HL-60 (cell line): Measurements from ENCODE around the gene SPCS2.

Experiments used
- DNase-seq, 2 experiments: peaks; one replicate each; pipeline ENCODE4 v3.0.0-alpha.2; 2010 to 2020; ENCODE audit warnings: low read depth in 1 of 2, low spot score in 1 of 2
- H3K27ac ChIP-seq: fragments of 250-450 bp; sonication (Bioruptor Pico); replicated peaks from 2 replicates; pipeline ENCODE4 v1.5.1; 2020; ENCODE audit warnings: mild to moderate bottlenecking, moderate library complexity
- H3K27me3 ChIP-seq: fragments of 250-450 bp; sonication (Bioruptor Pico); 2 replicates; pipeline ENCODE4 v1.5.1; 2021; ENCODE audit warnings: mild to moderate bottlenecking, moderate library complexity; ENCODE audit not compliant: insufficient read depth, poor library complexity, severe bottlenecking
- H3K4me3 ChIP-seq: replicated peaks from 2 replicates; pipeline ENCODE4 v1.5.1; 2011; ENCODE audit warnings: mild to moderate bottlenecking, control low read depth, low read length; ENCODE audit not compliant: insufficient read depth
- CTCF ChIP-seq: IDR thresholded peaks from one replicate; pipeline ENCODE4 v1.5.1; 2011; ENCODE audit warnings: low read length, control low read depth, inconsistent platforms; ENCODE audit not compliant: insufficient read depth
- GABPA ChIP-seq: IDR thresholded peaks from 2 replicates; pipeline ENCODE4 v1.6.1; 2012; ENCODE audit warnings: low read depth
- POLR2AphosphoS5 ChIP-seq: IDR thresholded peaks from 2 replicates; pipeline ENCODE4 v1.6.1; 2012; ENCODE audit warnings: low read depth
- SPI1 ChIP-seq: IDR thresholded peaks from 2 replicates; pipeline ENCODE4 v1.6.1; 2012; ENCODE audit warnings: low read depth, mild to moderate bottlenecking, borderline replicate concordance
- TF ChIP-seq, protein P1 (sequence below): IDR thresholded peaks from 2 replicates; pipeline ENCODE4 v1.6.1; 2012; ENCODE audit warnings: low read depth; ENCODE audit not compliant: insufficient replicate concordance

Gene SPCS2

GRCh38 chr11:75002516-75002915 is 53.5 kb downstream of the SPCS2 start:
- no peak overlapping the region for H3K27ac ChIP-seq
- no peak for DNase-seq
- H3K27me3 ChIP-seq, result no peaks in the 10 kb centered on the region
- no peak overlapping the region for H3K4me3 ChIP-seq
- TF ChIP-seq SPI1 (no peak), CTCF (no peak), POLR2AphosphoS5 (no peak), GABPA (no peak)
- TF ChIP-seq, protein P1, sequence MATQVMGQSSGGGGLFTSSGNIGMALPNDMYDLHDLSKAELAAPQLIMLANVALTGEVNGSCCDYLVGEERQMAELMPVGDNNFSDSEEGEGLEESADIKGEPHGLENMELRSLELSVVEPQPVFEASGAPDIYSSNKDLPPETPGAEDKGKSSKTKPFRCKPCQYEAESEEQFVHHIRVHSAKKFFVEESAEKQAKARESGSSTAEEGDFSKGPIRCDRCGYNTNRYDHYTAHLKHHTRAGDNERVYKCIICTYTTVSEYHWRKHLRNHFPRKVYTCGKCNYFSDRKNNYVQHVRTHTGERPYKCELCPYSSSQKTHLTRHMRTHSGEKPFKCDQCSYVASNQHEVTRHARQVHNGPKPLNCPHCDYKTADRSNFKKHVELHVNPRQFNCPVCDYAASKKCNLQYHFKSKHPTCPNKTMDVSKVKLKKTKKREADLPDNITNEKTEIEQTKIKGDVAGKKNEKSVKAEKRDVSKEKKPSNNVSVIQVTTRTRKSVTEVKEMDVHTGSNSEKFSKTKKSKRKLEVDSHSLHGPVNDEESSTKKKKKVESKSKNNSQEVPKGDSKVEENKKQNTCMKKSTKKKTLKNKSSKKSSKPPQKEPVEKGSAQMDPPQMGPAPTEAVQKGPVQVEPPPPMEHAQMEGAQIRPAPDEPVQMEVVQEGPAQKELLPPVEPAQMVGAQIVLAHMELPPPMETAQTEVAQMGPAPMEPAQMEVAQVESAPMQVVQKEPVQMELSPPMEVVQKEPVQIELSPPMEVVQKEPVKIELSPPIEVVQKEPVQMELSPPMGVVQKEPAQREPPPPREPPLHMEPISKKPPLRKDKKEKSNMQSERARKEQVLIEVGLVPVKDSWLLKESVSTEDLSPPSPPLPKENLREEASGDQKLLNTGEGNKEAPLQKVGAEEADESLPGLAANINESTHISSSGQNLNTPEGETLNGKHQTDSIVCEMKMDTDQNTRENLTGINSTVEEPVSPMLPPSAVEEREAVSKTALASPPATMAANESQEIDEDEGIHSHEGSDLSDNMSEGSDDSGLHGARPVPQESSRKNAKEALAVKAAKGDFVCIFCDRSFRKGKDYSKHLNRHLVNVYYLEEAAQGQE, result no peak

GRCh38 chr11:75004215-75004614 is 55.1 kb downstream of the SPCS2 start:
- TF ChIP-seq GABPA (no peak), CTCF (no peak), SPI1 (no peak), POLR2AphosphoS5 (no peak)
- TF ChIP-seq, protein P1, result no peak
- H3K4me3 ChIP-seq, result no peak overlapping the region
- no peaks in the 10 kb centered on the region for H3K27me3 ChIP-seq
- DNase-seq, result no peak
- no peak overlapping the region for H3K27ac ChIP-seq

GRCh38 chr11:75011357-75011756 is 62.3 kb downstream of the SPCS2 start:
- TF ChIP-seq SPI1 (no peak), CTCF (no peak), POLR2AphosphoS5 (no peak), GABPA (no peak)
- TF ChIP-seq, protein P1, result no peak
- Histone ChIP-seq H3K27me3 (no peaks in the 10 kb centered on the region), H3K4me3 (no peak overlapping the region), H3K27ac (no peak overlapping the region)
- no peak for DNase-seq
